GM21515 (cell line): Measurements from ENCODE around the gene STX1A.
"Not testable (repeated sequence)": the region's sequence is repeated elsewhere in the genome, so short reads cannot be mapped to it uniquely, and the experiment has no call there.

Source experiments
- ATAC-seq: cut with Tn5 transposase; IDR thresholded peaks from one replicate; pipeline ENCODE4 v1.9.1; 2021; ENCODE audit not compliant: unreplicated experiment

STX1A gene

GRCh38 chr7:73683788-73684693 lies 35.4 kb downstream of the STX1A start:
- ATAC-seq, result peak; percentile 18

- ATAC-seq, result peak; percentile 86
Observed at GRCh38 chr7:73683056-73683787, 36.2 kb downstream of the STX1A start, which contains the start of the genes BUD23 and DNAJC30. BUD23 (plus strand) TSS chr7:73683597; CDS start chr7:73683626, 29 bp downstream. DNAJC30 (minus strand) TSS chr7:73683453; CDS start chr7:73683423, 30 bp downstream.

- ATAC-seq, result peak; percentile 19
Observed at GRCh38 chr7:73682745-73683055, 36.8 kb downstream of the STX1A start.

GRCh38 chr7:73681031-73681430 lies 38.4 kb downstream of the STX1A start:
- no peak for ATAC-seq

GRCh38 chr7:73680501-73680900 lies 39.0 kb downstream of the STX1A start:
- no peak for ATAC-seq

- no peak for ATAC-seq
Observed at GRCh38 chr7:73679709-73680108, 39.8 kb downstream of the STX1A start.

GRCh38 chr7:73678862-73679261 lies 40.6 kb downstream of the STX1A start:
- ATAC-seq, result no peak

GRCh38 chr7:73676062-73676461 lies 43.4 kb downstream of the STX1A start:
- ATAC-seq, result not testable (repeated sequence)

- ATAC-seq, result no peak
Observed at GRCh38 chr7:73674468-73675124, 44.9 kb downstream of the STX1A start.

- ATAC-seq, result no peak
Observed at GRCh38 chr7:73671857-73672445, 47.5 kb downstream of the STX1A start.

GRCh38 chr7:73671322-73671661 lies 48.2 kb downstream of the STX1A start:
- no peak for ATAC-seq

GRCh38 chr7:73669858-73670385 lies 49.5 kb downstream of the STX1A start:
- no peak for ATAC-seq

- ATAC-seq, result no peak
Observed at GRCh38 chr7:73669288-73669701, 50.2 kb downstream of the STX1A start.

GRCh38 chr7:73668886-73669230 lies 50.6 kb downstream of the STX1A start:
- ATAC-seq, result no peak

GRCh38 chr7:73668103-73668885 lies 51.2 kb downstream of the STX1A start:
- ATAC-seq, result peak; percentile 5

- peak; percentile 95 for ATAC-seq
Observed at GRCh38 chr7:73667344-73668102, 51.9 kb downstream of the STX1A start, which contains the start of gene VPS37D. VPS37D (plus strand) TSS chr7:73667831; CDS start chr7:73667959, 128 bp downstream.

GRCh38 chr7:73663033-73663432 lies 56.4 kb downstream of the STX1A start:
- ATAC-seq, result no peak

GRCh38 chr7:73660594-73660993 lies 58.9 kb downstream of the STX1A start:
- not testable (repeated sequence) for ATAC-seq

GRCh38 chr7:73659983-73660382 lies 59.5 kb downstream of the STX1A start:
- no peak for ATAC-seq
